ENCODE measurements around the gene FGGY. TPM values are rescaled to one million over a fixed set of nuclear protein-coding genes. Genes with fewer than 3 reads are reported as not detected.
A peak's percentile ranks its signal among the peaks of the same experiment; 100 is the strongest.

FGGY gene
- total and polyA plus RNA-seq, 4 donors = 16.0 to 67.0 (median 43.4) TPM

DNA sequence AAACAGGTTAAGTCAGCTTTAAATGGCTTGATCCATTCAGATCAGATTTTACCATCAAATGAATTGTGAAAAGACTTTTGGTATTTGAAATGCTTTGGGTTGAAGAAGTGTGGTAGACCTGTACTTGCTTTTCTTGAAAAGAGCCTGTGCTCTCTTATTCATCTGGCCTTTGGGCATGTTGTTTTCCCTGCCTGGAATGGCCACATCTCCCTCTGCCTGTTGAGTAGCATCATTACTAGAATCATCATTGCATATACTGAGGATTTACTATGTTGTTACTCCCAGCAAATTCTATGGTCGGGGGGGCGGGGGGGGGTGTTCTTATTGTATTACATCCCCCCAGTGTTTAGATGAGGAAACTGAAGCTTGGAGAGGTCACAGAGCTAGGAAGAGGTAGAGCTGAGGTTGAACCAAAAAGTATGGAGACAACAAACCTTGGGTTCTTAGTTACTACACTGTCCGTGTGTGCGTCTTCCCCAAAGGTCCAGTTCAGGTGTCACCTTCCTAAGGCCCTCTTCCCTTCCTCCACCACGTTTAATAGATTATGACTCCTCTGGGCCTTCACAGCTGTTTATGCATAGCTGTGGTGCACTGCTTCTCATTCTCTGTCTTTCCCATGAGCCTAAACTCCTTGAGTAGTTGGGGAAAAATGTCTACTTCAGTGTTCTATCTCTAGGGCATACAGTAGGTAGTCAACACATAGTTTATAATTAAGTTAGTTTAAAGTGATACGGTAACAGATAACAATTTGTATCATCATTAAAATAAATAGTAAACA is 271.5 kb downstream of the FGGY start:
- TF ChIP-seq CTCF (IDR thresholded peaks at IDR 0.05; ENCODE audit: low read depth, low read length, missing input control) = no peak
- TF ChIP-seq RAD21 (IDR thresholded peaks at IDR 0.05) = peak; percentile 13 to 54
- Histone ChIP-seq H3K9ac (ENCODE audit: low read depth in 1 of 2, low read length in 2 of 2) (no peak overlapping the region), H3K4me1 (ENCODE audit: control insufficient read depth in 4 of 4, insufficient read depth in 4 of 4, low read length in 3 of 4) (peaks cover 0 to 2% (median 0%) of the 10 kb centered on the region in 4 donors), H3K9me3 (ENCODE audit: control insufficient read depth in 4 of 4, low read length in 3 of 4) (no peaks in the 10 kb centered on the region), H3K4me3 (ENCODE audit: low read depth in 1 of 3, low read length in 3 of 3) (no peak overlapping the region), H3K27ac (ENCODE audit: low read depth in 1 of 2, low read length in 2 of 2) (no peak overlapping the region), H3K27me3 (ENCODE audit: control insufficient read depth in 4 of 4, insufficient read depth in 4 of 4, low read length in 3 of 4) (no peaks in the 10 kb centered on the region), H3K36me3 (ENCODE audit: control insufficient read depth in 4 of 4, insufficient read depth in 3 of 4, low read depth in 1 of 4, low read length in 3 of 4) (peaks cover 0 to 3% (median 0%) of the 10 kb centered on the region in 4 donors)
- DNase-seq (ENCODE audit: low spot score) = no peak
- WGBS = 92% methylated on average over 6 of the region's 6 CpGs

GRCh38 chr1:59569198-59569597 is 272.3 kb downstream of the FGGY start:
- Histone ChIP-seq H3K27me3 (ENCODE audit: control insufficient read depth in 4 of 4, insufficient read depth in 4 of 4, low read length in 3 of 4) (no peaks in the 10 kb centered on the region), H3K9ac (ENCODE audit: low read depth in 1 of 2, low read length in 2 of 2) (no peak overlapping the region), H3K4me3 (ENCODE audit: low read depth in 1 of 3, low read length in 3 of 3) (no peak overlapping the region), H3K27ac (ENCODE audit: low read depth in 1 of 2, low read length in 2 of 2) (no peak overlapping the region), H3K36me3 (ENCODE audit: control insufficient read depth in 4 of 4, insufficient read depth in 3 of 4, low read depth in 1 of 4, low read length in 3 of 4) (peaks cover 0 to 3% (median under 1%) of the 10 kb centered on the region in 4 donors), H3K4me1 (ENCODE audit: control insufficient read depth in 4 of 4, insufficient read depth in 4 of 4, low read length in 3 of 4) (peaks cover 0 to 2% (median 0%) of the 10 kb centered on the region in 4 donors), H3K9me3 (ENCODE audit: control insufficient read depth in 4 of 4, low read length in 3 of 4) (peaks cover 0 to 4% (median under 1%) of the 10 kb centered on the region in 4 donors)
- TF ChIP-seq GABPA (IDR thresholded peaks at IDR 0.05 in 1 of 2, conservative IDR thresholded peaks at IDR 0.05 in 1 of 2) (no peak), HNF4G (IDR thresholded peaks at IDR 0.05) (no peak), YY1 (IDR thresholded peaks at IDR 0.05) (no peak), JUND (IDR thresholded peaks at IDR 0.05) (no peak), CTCF (IDR thresholded peaks at IDR 0.05; ENCODE audit: low read depth, low read length, missing input control) (no peak), RXRA (IDR thresholded peaks at IDR 0.05) (no peak), EGR1 (IDR thresholded peaks at IDR 0.05; ENCODE audit: low read depth in 2 of 2) (no peak), ZBTB33 (IDR thresholded peaks at IDR 0.05) (no peak), HNF4A (conservative IDR thresholded peaks at IDR 0.05) (no peak), RAD21 (IDR thresholded peaks at IDR 0.05) (no peak), TAF1 (conservative IDR thresholded peaks at IDR 0.05) (no peak), FOXA2 (IDR thresholded peaks at IDR 0.05) (no peak), REST (IDR thresholded peaks at IDR 0.05) (no peak), FOXA1 (IDR thresholded peaks at IDR 0.05) (no peak), SP1 (IDR thresholded peaks at IDR 0.05) (no peak)
- TF ChIP-seq, protein P1, sequence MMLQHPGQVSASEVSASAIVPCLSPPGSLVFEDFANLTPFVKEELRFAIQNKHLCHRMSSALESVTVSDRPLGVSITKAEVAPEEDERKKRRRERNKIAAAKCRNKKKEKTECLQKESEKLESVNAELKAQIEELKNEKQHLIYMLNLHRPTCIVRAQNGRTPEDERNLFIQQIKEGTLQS (IDR thresholded peaks at IDR 0.05) = no peak
- DNase-seq (ENCODE audit: low spot score) = no peak
- WGBS = 96% methylated on average over 2 of the region's 2 CpGs

Data from liver (tissue), 9 donors.